ENCODE results near the gene TENM4.

TENM4 gene

GRCh38 chr11:79167510-79168188, 273.2 kb downstream of the TENM4 start:
- DNase-seq, result no peak
- no peak for TF ChIP-seq CTCF (IDR thresholded peaks at IDR 0.05)
- Mint-ChIP-seq H3K9me3 (no peaks in the 10 kb centered on the region), H3K27me3 (ENCODE audit: low read depth, poor library complexity) (peaks cover 4% of the 10 kb centered on the region), H3K27ac (no peak overlapping the region), H3K36me3 (ENCODE audit: low read depth) (peaks cover 10% of the 10 kb centered on the region), H3K4me3 (no peak overlapping the region), H3K4me1 (peaks cover 20% of the 10 kb centered on the region)

- peaks cover 10% of the 10 kb centered on the region for H3K36me3 Mint-ChIP-seq (ENCODE audit: low read depth)
- peaks cover 4% of the 10 kb centered on the region for H3K27me3 Mint-ChIP-seq (ENCODE audit: low read depth, poor library complexity)
- peaks cover 20% of the 10 kb centered on the region for H3K4me1 Mint-ChIP-seq
- no peak overlapping the region for H3K4me3 Mint-ChIP-seq
- TF ChIP-seq CTCF (IDR thresholded peaks at IDR 0.05), result no peak
- no peak overlapping the region for H3K27ac Mint-ChIP-seq
- no peak for DNase-seq
- H3K9me3 Mint-ChIP-seq, result no peaks in the 10 kb centered on the region
Observed at GRCh38 chr11:79165908-79166307, 274.9 kb downstream of the TENM4 start.

GRCh38 chr11:79160791-79161403, 279.9 kb downstream of the TENM4 start:
- Mint-ChIP-seq H3K27me3 (ENCODE audit: low read depth, poor library complexity) (no peaks in the 10 kb centered on the region), H3K4me3 (no peak overlapping the region), H3K27ac (no peak overlapping the region), H3K4me1 (peaks cover 15% of the 10 kb centered on the region), H3K36me3 (ENCODE audit: low read depth) (peaks cover 10% of the 10 kb centered on the region), H3K9me3 (no peaks in the 10 kb centered on the region)
- DNase-seq, result peak; percentile 20
- peak; percentile 38 for TF ChIP-seq CTCF (IDR thresholded peaks at IDR 0.05)

- no peak for DNase-seq
- peak overlapping the region; percentile 66 for H3K27ac Mint-ChIP-seq
- no peaks in the 10 kb centered on the region for H3K27me3 Mint-ChIP-seq (ENCODE audit: low read depth, poor library complexity)
- no peak for TF ChIP-seq CTCF (IDR thresholded peaks at IDR 0.05)
- H3K9me3 Mint-ChIP-seq, result no peaks in the 10 kb centered on the region
- H3K4me1 Mint-ChIP-seq, result peaks cover 15% of the 10 kb centered on the region
- H3K36me3 Mint-ChIP-seq (ENCODE audit: low read depth), result peaks cover under 1% of the 10 kb centered on the region
- H3K4me3 Mint-ChIP-seq, result no peak overlapping the region
Observed at GRCh38 chr11:79159657-79160450, 281.0 kb downstream of the TENM4 start.

GRCh38 chr11:79157738-79158137, 283.1 kb downstream of the TENM4 start:
- TF ChIP-seq CTCF (IDR thresholded peaks at IDR 0.05), result no peak
- Mint-ChIP-seq H3K4me1 (peaks cover 15% of the 10 kb centered on the region), H3K27ac (no peak overlapping the region), H3K36me3 (ENCODE audit: low read depth) (peaks cover 15% of the 10 kb centered on the region), H3K4me3 (no peak overlapping the region), H3K9me3 (no peaks in the 10 kb centered on the region), H3K27me3 (ENCODE audit: low read depth, poor library complexity) (no peaks in the 10 kb centered on the region)
- no peak for DNase-seq

Data from nephron progenitor cell (in vitro differentiated cells).